GM18909 (cell line): ENCODE results near the gene KRTAP10-3.
"Not testable (repeated sequence)": the region's sequence is repeated elsewhere in the genome, so short reads cannot be mapped to it uniquely, and the experiment has no call there.

Experiments used
- ATAC-seq: cut with Tn5 transposase; IDR thresholded peaks from one replicate; pipeline ENCODE4 v1.9.1; 2021; ENCODE audit warnings: mild to moderate bottlenecking; ENCODE audit not compliant: unreplicated experiment, poor library complexity

Gene KRTAP10-3

GRCh38 chr21:44590897-44591800 lies 32.6 kb upstream of the KRTAP10-3 start:
- ATAC-seq, result not testable (repeated sequence)

- no peak for ATAC-seq
Measured at GRCh38 chr21:44590311-44590721, 31.7 kb upstream of the KRTAP10-3 start.

GRCh38 chr21:44589586-44590305 lies 31.2 kb upstream of the KRTAP10-3 start:
- no peak for ATAC-seq

- no peak for ATAC-seq
Measured at GRCh38 chr21:44589094-44589493, 30.5 kb upstream of the KRTAP10-3 start.

- ATAC-seq, result no peak
Measured at GRCh38 chr21:44585892-44586291, 27.3 kb upstream of the KRTAP10-3 start.

DNA sequence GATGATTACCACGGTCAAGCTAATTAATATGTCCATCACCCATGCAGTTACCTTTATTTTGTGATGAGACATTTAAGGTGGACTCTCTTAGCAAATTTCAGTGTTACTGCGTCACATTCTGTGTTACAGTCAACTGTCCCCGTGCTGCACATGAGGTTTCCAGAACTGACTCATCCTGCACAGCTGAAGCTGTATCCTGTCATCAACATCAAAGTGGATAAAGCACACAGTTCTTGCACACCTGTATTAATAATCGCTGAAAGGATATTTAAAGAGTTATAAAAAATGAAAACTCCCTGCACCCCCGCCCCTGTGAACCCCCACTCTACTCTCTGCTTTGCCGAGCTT lies 25.2 kb upstream of the KRTAP10-3 start:
- no peak for ATAC-seq

DNA sequence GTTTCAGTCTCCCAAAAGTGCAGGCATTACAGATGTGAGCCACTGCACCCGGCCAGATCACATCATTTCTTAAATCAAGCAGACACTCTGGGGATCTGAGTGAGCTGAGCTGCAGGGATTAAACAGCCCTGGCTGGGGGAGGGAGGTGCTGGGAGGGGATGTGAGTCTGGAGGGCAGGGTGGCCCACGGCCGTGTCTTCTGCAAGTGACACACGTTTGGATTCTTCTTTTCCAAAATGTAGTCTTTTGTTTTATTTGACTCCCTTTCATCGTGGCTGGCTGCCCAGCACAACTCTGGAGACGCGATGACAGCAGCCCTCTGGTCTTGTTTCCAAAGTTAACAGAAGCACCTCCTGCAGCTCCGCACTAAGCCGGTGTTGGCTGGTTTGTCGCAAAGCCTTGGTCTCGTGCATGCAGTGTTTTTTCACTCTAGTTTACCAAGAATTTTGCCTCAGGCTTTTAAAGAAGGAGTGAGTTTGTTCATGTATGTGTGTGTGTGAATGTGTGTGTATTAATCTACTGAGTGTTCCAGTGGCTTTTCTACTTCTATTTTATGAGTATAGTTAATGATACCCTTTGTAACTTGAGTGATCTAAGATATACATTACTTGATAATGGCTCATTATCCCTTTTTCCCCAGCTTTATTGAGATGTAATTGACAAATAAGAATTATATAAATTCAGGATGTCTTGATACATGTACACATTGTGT lies 24.6 kb upstream of the KRTAP10-3 start:
- ATAC-seq, result no peak

DNA sequence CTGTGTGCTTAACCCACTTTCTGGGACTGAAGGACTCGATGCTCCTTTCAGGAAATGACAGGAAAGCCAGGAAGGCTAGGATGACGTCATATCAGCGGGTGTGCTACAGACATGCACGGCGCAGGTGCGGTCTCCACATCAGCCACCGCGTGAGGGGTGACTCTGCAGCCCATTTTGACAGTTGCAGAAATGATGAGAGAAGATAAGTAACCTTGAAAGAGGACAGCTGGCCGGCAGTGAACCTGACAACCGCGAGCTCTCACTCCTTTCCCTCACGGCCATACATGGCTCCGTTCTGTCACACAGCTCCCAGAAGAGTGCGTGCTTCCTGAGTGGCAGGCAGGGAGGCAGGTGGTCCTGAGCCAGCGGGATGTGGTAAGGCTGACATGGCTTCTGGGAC lies 23.5 kb upstream of the KRTAP10-3 start:
- ATAC-seq, result no peak

DNA sequence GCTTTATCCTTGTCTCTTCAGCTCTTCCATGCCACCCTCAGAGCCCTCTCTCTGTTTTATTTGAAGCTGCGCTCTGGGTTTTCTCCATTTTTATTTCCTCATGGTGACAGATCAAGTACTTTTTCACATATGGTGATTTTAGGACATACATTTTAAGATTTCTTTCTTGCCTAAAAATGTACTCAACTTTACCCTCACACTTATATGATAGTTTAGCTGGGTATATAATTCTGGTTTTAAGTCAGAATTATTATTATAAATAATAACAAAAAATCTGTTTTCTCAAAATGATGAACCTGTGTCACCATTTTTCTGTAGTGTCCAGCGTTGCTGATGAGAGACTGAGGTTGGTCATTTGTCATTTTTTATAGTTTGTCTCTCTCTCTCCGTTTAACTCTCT lies 22.6 kb upstream of the KRTAP10-3 start:
- ATAC-seq, result no peak

DNA sequence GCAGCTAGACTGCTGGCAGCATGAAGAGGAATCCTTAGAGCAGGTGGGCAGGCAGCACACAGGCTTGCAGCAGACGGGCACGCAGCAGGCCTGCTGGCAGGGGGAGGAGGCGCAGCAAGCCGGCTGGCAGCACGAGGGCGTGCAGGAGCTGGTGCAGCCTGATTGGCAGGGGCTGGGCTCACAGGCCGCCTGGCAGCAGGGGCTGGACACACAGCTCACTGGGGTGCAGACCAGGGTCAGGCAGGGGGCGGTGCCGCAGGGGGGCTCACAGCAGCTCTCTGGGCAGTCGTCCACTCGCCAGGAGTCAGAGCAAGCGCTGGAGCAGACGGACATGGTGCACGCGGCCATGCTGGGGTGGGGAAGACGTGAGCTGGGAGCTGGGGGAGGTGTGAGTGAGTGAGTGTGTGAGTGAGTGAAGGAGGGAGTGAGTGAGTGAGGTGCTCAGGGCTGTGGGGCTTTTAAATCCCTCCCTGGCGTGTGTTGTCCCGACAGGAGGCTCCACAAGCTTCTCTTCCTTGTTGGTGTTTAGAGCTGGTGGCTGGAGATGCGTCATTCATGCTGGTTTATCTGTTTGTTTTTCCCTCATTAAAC lies 21.7 kb upstream of the KRTAP10-3 start, which contains the start of gene KRTAP10-5:
Gene KRTAP10-5 (minus strand): TSS at position 374 of the 591 bp plus-strand sequence. CDS start 26 bp downstream, at position 348.
- not testable (repeated sequence) for ATAC-seq

DNA sequence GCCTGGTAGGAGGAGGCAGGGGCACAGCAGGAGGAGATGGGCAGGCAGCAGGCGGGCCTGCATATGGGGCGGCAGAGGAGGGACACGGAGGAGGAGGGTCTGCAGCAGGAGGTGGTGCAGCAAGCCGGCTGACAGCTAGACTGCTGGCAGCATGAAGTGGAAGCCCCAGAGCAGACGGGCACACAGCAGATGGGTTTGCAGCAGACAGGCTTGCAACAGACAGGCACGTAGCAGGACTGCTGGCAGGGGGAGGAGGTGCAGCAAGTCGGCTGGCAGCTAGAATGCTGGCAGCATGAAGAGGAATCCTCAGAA lies 21.2 kb upstream of the KRTAP10-3 start:
- no peak for ATAC-seq

GRCh38 chr21:44579056-44579832 lies 20.6 kb upstream of the KRTAP10-3 start:
- no peak for ATAC-seq

GRCh38 chr21:44578371-44579055 lies 19.9 kb upstream of the KRTAP10-3 start:
- ATAC-seq, result no peak

- ATAC-seq, result no peak
Measured at GRCh38 chr21:44576025-44576420, 17.4 kb upstream of the KRTAP10-3 start.

GRCh38 chr21:44575307-44576024 lies 16.9 kb upstream of the KRTAP10-3 start:
- ATAC-seq, result no peak

DNA sequence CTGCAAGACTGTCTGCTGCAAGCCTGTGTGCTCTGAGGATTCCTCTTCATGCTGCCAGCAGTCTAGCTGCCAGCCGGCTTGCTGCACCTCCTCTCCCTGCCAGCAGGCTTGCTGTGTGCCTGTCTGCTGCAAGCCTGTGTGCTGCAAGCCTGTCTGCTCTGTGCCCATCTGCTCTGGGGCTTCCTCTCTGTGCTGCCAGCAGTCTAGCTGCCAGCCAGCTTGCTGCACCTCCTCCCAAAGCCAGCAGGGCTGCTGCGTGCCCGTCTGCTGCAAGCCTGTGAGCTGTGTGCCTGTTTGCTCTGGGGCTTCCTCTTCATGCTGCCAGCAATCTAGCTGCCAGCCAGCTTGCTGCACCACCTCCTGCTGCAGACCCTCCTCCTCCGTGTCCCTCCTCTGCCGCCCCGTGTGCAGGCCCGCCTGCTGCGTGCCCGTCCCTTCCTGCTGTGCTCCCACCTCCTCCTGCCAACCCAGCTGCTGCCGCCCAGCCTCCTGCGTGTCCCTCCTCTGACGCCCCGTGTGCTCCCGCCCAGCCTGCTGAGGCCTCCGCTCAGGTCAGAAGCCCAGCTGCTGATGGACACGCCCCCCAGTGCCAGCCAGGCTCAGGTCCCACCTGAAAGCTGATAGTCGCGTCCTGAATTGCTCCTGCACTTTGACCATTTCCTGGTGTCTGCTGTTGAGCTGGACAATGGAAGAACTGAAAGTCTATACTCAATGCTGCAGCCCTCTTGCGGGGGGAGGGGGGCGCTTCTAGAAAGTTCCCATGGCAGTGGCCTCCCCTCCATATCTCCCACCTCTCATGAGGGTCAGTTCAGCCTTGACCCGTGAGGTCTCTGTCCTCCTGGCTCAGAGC lies 16.1 kb upstream of the KRTAP10-3 start:
- ATAC-seq, result no peak

GRCh38 chr21:44573630-44574456 lies 15.2 kb upstream of the KRTAP10-3 start, which contains the start of gene KRTAP10-4:
Gene KRTAP10-4 (plus strand): TSS chr21:44573729. CDS start chr21:44573759, 30 bp downstream.
- not testable (repeated sequence) for ATAC-seq
